PC-9 (cell line): ENCODE data around the gene ZNF282. TPM values are rescaled to one million over a fixed set of nuclear protein-coding genes. Genes with fewer than 3 reads are reported as not detected.
A peak's percentile ranks its signal among the peaks of the same experiment; 100 is the strongest.

Source experiments
- Bru-seq: library from RNA; stranded (reverse); fragments of 400-500 nt; gene quantifications from one replicate; lab custom pipeline; 2021; lab: Mats Ljungman, UMichigan
- BruChase-seq, 2 experiments: library from RNA; stranded (reverse); fragments of 400-500 nt; gene quantifications; one replicate each; lab custom pipeline; 2021; lab: Mats Ljungman, UMichigan
- BruUV-seq: library from RNA; stranded (reverse); fragments of 400-500 nt; replicated peaks from 2 replicates; lab custom pipeline; 2021; lab: Mats Ljungman, UMichigan
- CTCF ChIA-PET: fragments of 300-600 bp; sonication (Branson Sonifier 250); formaldehyde crosslinking; loops from one replicate; lab custom pipeline; 2022; ENCODE audit warnings: antibody characterized with exemption; lab: Charles Lee
- POLR2A ChIA-PET: fragments of 300-600 bp; sonication (Branson Sonifier 250); formaldehyde crosslinking; loops from one replicate; lab custom pipeline; 2022; ENCODE audit warnings: antibody characterized with exemption; ENCODE audit not compliant: unreplicated experiment; lab: Charles Lee
- DNase-seq, 2 experiments: peaks; one replicate each; pipeline versions ENCODE4 v3.0.0 to v3.0.0-alpha.2; 2015 to 2022; ENCODE audit warnings: mixed read lengths in 1 of 2
- H2AFZ ChIP-seq: fragments of 200-600 bp; sonication (generic); 2 replicates; pipeline ENCODE4 v1.8.1; 2017; ENCODE audit warnings: antibody characterized with exemption
- H3F3A ChIP-seq: fragments of 200-600 bp; sonication (generic); 2 replicates; pipeline ENCODE4 v1.8.1; 2017; ENCODE audit warnings: antibody characterized with exemption, mild to moderate bottlenecking, low read depth; ENCODE audit not compliant: insufficient read depth
- H3K27ac ChIP-seq: fragments of 200-600 bp; sonication (generic); 2 replicates; pipeline ENCODE4 v1.6.1; 2016; ENCODE audit warnings: mixed run types
- H3K27me3 ChIP-seq: fragments of 200-600 bp; sonication (generic); 2 replicates; pipeline ENCODE4 v1.6.1; 2016; ENCODE audit warnings: low read depth, mixed run types; ENCODE audit not compliant: insufficient read depth
- H3K36me3 ChIP-seq: fragments of 200-600 bp; sonication (generic); 2 replicates; pipeline ENCODE4 v1.6.1; 2016; ENCODE audit warnings: low read depth, mixed run types
- H3K4me1 ChIP-seq: fragments of 200-600 bp; sonication (generic); replicated peaks from 2 replicates; pipeline ENCODE4 v1.6.1; 2016; ENCODE audit warnings: mixed run types; ENCODE audit not compliant: insufficient read depth
- H3K4me2 ChIP-seq: fragments of 200-600 bp; sonication (generic); 2 replicates; pipeline ENCODE4 v1.6.1; 2017; ENCODE audit warnings: mixed run types
- H3K4me3 ChIP-seq: fragments of 200-600 bp; sonication (generic); 2 replicates; pipeline ENCODE4 v1.6.1; 2016; ENCODE audit warnings: mixed run types
- H3K79me2 ChIP-seq: fragments of 200-600 bp; sonication (generic); 2 replicates; pipeline ENCODE4 v1.6.1; 2017; ENCODE audit warnings: low read depth, mixed run types
- H3K9me2 ChIP-seq: fragments of 200-600 bp; sonication (generic); 2 replicates; pipeline ENCODE4 v1.8.1; 2017; ENCODE audit warnings: mild to moderate bottlenecking; ENCODE audit not compliant: insufficient read depth
- H3K9me3 ChIP-seq: fragments of 200-600 bp; sonication (generic); 2 replicates; pipeline ENCODE4 v1.8.1; 2016; ENCODE audit warnings: low read depth; ENCODE audit not compliant: insufficient read depth
- H4K20me1 ChIP-seq: fragments of 200-600 bp; sonication (generic); 2 replicates; pipeline ENCODE4 v1.8.1; 2017; ENCODE audit not compliant: insufficient read depth
- EZH2 ChIP-seq: fragments of 200-600 bp; sonication (generic); IDR thresholded peaks from 2 replicates; pipeline ENCODE4 v1.8.0; 2017; ENCODE audit warnings: antibody characterized with exemption, low read depth
- intact Hi-C: fragments of 100-400 bp; cut with micrococcal nuclease; formaldehyde crosslinking; loops from one replicate; pipeline ENCODE4 v1.10.0; 2022; ENCODE audit not compliant: unreplicated experiment
- long read RNA-seq: library from polyadenylated mRNA; stranded (forward); transcript quantifications from one replicate; pipeline ENCODE4 v2.0.0, GENCODE V29; 2022
- total RNA-seq: library from RNA; stranded (reverse); gene quantifications from 2 replicates; pipeline ENCODE4 v1.2.3, GENCODE V29; 2021
- TF ChIP-seq, protein P1 (sequence below): fragments of 200-600 bp; sonication (generic); conservative IDR thresholded peaks from 2 replicates; pipeline ENCODE4 v1.6.1; 2017; ENCODE audit warnings: mixed run types, antibody characterized with exemption, mild to moderate bottlenecking, moderate library complexity

The ZNF282 gene
- total RNA-seq: 32.5 and 35.9 TPM in 2 replicates
- percentile 81 among the genes with signal in this experiment for Bru-seq, nascent RNA
- BruChase-seq, experiment 1, labeled RNA remaining after a 2-hour chase: percentile 77 among the genes with signal in this experiment
- percentile 75 among the genes with signal in this experiment for BruChase-seq, experiment 2, labeled RNA remaining after a 6-hour chase
- long read RNA-seq, partial matches to known transcripts: 0 of 9 reads
- long read RNA-seq, other reads (novel, unspliced or antisense): 8 of 9 reads

DNA sequence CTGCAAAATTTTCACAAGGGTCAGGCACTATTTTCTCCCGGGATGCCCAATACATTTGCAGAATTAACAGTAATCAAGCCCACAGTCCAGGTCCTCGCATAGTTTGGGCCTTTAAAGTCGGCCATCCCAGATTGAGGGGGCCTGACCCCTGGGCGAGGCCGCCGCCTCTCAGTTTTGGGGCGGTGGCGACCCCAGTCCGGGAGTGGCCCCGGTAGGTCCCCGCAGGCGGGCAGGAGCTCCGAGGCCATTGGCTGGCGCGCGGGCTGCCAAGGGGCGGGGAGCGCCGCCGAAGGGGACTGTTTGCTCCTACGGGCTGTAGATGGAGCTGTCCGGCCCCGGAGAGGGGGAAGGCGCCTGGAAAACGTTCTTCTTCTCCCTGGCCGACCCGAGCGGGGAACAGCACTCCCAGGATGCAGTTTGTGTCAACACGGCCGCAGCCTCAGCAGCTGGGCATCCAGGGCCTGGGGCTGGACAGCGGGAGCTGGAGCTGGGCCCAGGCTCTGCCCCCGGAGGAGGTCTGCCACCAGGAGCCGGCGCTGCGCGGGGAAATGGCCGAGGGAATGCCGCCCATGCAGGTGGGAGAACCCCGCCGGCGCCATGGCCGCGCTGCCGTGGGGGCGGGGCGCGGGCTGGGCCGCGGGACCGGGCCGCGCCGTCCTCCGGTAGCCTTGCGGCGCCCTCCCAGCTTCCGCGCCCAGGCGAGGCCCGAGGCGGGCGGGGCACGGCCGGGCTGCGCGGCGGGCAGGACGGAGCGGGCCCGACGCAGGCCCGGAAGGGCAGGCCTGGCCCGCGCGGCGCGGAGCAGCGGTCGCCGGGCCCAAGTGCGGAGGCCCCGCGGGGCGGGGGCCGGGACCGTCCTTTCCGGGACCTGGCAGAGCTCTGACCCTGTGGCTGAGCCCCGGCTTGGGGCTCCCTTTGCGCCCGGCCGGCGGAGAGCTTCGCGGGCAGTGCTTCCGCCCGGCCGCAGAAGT, at the start of gene ZNF282:
ZNF282 (plus strand) TSS at position 367 of the 971 bp plus-strand sequence; CDS start at position 411, 44 bp downstream.
- peaks cover 10% of the 10 kb centered on the region; the same call in 1 of the 2 replicates for H3F3A ChIP-seq
- peak within 1 kb of the TSS; percentile 91 for H3K4me2 ChIP-seq
- peaks cover 44% of the 10 kb centered on the region for H3K79me2 ChIP-seq
- ChIA-PET POLR2A (interaction anchor here (0.5 to 1.0 kb wide), 3 partner anchors 48 to 1664 kb away, joined by 3 to 14 read pairs (median 3); partner anchors contain the start of gene ZNF398), CTCF (interaction anchor here (0.5 to 1.4 kb wide), 7 partner anchors 42 to 190 kb away, joined by 3 to 9 read pairs (median 4); partner anchors contain the start of genes ZNF425 and ZNF783)
- BruUV-seq: no TSS peak
- H3K4me1 ChIP-seq: peaks cover 17% of the 10 kb centered on the region
- H3K27ac ChIP-seq: peak within 1 kb of the TSS; percentile 75
- H3K9me3 ChIP-seq: no peaks in the 10 kb centered on the region
- H2AFZ ChIP-seq: peak within 1 kb of the TSS; percentile 78
- intact Hi-C loops: loop anchor here (1.0 to 5.0 kb wide), 6 partner anchors 44 to 301 kb away; partner anchors contain the start of genes ZNF212, ZNF398, ZNF425 and ZNF746
- H3K9me2 ChIP-seq: no peaks in the 10 kb centered on the region
- no peaks in the 10 kb centered on the region for H3K27me3 ChIP-seq
- H3K4me3 ChIP-seq: peak within 1 kb of the TSS; percentile 91
- H3K36me3 ChIP-seq: peaks cover 24% of the 10 kb centered on the region
- DNase-seq: peak; percentile 90 to 94
- peaks cover 16% of the 10 kb centered on the region for H4K20me1 ChIP-seq
- TF ChIP-seq EZH2: no peak
- TF ChIP-seq, protein P1, sequence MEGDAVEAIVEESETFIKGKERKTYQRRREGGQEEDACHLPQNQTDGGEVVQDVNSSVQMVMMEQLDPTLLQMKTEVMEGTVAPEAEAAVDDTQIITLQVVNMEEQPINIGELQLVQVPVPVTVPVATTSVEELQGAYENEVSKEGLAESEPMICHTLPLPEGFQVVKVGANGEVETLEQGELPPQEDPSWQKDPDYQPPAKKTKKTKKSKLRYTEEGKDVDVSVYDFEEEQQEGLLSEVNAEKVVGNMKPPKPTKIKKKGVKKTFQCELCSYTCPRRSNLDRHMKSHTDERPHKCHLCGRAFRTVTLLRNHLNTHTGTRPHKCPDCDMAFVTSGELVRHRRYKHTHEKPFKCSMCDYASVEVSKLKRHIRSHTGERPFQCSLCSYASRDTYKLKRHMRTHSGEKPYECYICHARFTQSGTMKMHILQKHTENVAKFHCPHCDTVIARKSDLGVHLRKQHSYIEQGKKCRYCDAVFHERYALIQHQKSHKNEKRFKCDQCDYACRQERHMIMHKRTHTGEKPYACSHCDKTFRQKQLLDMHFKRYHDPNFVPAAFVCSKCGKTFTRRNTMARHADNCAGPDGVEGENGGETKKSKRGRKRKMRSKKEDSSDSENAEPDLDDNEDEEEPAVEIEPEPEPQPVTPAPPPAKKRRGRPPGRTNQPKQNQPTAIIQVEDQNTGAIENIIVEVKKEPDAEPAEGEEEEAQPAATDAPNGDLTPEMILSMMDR: peak; percentile 69

DNA sequence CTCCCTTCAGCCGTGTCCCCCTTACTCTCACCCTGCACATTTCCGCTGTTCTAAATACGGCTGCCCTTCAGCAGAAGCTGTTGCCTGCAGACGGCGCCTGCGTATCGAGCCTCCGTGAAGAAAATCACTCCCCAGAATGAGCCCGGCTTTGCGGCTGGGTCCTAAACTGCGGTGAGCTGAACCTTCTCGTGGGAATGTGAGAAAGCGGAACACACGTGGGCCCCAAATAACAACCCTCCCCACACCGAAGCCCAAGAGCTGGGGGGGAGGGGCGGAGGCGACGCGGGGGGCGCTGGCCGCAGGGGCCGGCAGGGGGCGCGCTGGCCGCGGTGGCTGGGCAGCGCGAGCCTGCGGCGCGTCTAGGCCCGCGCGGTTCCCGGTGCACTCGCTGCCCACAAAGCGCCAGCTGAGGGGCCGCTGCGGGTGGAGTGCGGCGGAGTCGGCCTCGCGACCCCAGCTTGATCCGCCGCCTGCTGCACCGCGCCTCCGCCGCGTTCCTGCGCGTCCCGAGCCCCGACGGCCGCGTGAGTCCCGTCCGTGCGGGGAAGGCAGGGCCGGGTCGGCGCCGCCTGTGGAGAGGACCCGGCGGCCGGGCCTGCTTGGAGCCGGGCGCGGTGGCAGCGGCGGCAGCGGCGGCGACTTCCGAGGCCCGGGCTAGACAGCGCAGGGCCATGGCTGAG, 48.1 kb upstream of the ZNF282 start, which contains the start of gene ZNF398:
ZNF398 (plus strand) TSS at position 382 of the 680 bp plus-strand sequence; CDS start at position 672, 290 bp downstream.
- ChIA-PET POLR2A (interaction anchor here (0.7 to 0.9 kb wide), 2 partner anchors 48 to 138 kb away, joined by 3 read pairs; partner anchors contain the start of gene ZNF282), CTCF (interaction anchor here (0.6 to 1.9 kb wide), 4 partner anchors 21 to 146 kb away, joined by 3 to 10 read pairs (median 7); partner anchors contain the start of gene ZNF425)
- no peaks in the 10 kb centered on the region for H3K9me3 ChIP-seq
- H3K4me1 ChIP-seq: peaks cover 51% of the 10 kb centered on the region
- TF ChIP-seq, protein P1: peak; percentile 76
- no peak for TF ChIP-seq EZH2
- peak within 1 kb of the TSS; percentile 95 for H3K27ac ChIP-seq
- intact Hi-C loops: loop anchor here (1.0 to 5.0 kb wide), 5 partner anchors 21 to 210 kb away; partner anchors contain the start of genes ZNF282 and ZNF425
- H3K36me3 ChIP-seq: no peaks in the 10 kb centered on the region
- no TSS peak for BruUV-seq
- H4K20me1 ChIP-seq: no peaks in the 10 kb centered on the region
- H3K9me2 ChIP-seq: no peaks in the 10 kb centered on the region
- peaks cover 45% of the 10 kb centered on the region for H3K79me2 ChIP-seq
- H3F3A ChIP-seq: peaks cover 45% of the 10 kb centered on the region
- H3K27me3 ChIP-seq: no peaks in the 10 kb centered on the region
- peak within 1 kb of the TSS; percentile 94 for H2AFZ ChIP-seq
- peak within 1 kb of the TSS; percentile 98 for H3K4me3 ChIP-seq
- DNase-seq: peak; percentile 53 to 78
- H3K4me2 ChIP-seq: peak within 1 kb of the TSS; percentile 92
